ENCODE results near the gene TUBB4A.

- no peak for TF ChIP-seq POLR2A (IDR thresholded peaks at IDR 0.05; ENCODE audit: low read length)
- no peak for TF ChIP-seq GATA1 (IDR thresholded peaks at IDR 0.05; ENCODE audit: low read depth, low read length)
Observed at GRCh38 chr19:6470173-6470572, 31.9 kb downstream of the TUBB4A start.
